HG02588 (cell line): ENCODE data around the gene MYH9.

Experiments
- ATAC-seq: cut with Tn5 transposase; IDR thresholded peaks from one replicate; pipeline ENCODE4 v1.9.1; 2021; ENCODE audit warnings: mild to moderate bottlenecking, moderate library complexity; ENCODE audit not compliant: unreplicated experiment

Gene MYH9

DNA sequence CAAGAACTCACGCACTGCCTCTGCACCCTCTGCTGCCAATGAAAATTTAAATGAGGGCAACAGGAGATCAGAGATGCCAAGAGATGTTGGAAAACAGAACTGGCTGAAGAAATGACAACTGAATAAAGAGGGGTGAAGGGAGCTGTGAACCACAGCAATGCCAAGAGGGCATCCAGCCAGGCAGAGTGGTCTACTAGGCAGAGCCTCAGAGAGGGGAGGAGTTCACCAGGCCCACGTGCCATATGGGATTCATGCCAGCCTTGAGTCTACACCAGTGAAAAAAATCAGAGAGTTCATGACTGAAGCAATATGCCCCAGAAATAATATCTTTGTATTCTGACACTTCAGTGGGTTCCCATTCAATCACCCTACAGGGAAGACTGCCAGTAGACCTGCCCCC, 152.8 kb downstream of the MYH9 start:
- no peak for ATAC-seq

DNA sequence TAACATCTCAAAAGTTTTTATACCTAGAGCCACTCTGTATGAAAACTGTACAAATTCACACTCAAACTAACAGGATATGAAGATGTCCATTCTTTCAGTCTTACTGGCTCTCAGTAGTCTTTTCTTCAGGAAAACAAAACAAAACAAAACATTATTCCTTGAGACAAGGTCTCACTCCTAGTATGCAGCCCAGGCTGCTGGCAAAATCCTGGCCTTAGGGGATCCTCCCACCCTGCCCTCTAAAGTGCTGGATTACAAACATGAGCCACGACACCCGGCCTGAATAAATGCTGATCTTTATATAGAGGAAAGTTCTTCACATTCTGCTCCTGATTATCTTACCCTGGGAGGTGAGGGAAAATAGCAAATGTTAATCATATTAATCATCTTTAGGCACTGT, 153.6 kb downstream of the MYH9 start:
- no peak for ATAC-seq

DNA sequence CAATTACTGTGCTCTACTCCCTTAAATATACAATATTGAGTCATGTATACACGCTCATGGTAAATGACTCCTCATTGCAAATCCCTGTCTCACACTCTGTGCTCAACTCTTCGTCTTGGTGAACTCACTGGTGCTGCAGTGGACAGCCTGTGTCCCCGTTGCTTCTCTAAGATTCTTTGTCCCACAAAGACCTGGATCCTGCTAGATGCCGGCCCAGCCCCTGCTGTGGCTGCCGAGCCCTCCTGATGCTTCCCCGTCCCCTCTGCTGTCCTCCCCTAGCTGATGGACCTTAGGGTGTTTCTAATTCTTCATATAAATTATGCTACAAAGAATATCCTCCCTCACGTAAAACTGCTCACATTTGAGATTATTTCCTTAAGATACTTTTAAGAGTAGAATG, 154.0 kb downstream of the MYH9 start:
- ATAC-seq: no peak

DNA sequence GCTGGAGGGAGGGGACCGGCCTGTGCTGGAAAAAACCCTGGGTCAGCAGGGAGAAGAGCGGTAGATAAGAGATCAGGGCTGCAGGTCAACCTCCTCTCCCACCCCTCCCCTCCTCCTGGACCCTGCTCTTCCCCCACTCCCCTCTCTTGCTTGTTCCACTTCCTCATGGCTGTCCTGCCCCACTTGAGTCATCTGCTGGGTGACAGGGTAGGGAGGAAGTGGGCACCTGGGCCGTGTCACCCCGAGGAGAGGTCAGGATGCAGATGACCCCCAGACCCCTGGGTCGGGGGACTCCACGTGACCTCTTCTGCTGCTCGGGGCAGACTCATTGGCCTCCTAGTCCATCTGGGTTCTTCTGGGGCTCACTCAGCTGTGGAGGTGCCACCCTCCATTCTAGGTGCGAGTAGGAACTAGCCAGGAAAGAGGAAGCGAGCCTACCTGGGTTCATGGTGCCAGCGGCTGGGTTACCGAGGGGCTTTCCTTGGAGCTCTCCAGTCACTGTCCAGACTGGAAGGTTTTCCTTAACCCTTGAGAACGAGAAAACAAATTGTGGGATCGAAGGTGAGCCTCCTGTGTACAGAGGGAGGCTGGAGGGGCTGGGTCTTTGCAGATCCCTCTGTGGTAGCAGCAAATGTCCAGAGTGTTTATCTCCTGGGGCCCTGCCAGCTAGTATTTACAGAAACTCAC, 154.9 kb downstream of the MYH9 start:
- no peak for ATAC-seq
